NCI-H446 (cell line): Measurements from ENCODE around the gene PROM1.

Source experiments
- DNase-seq, 2 experiments: peaks; one replicate each; lab custom pipeline; 2025; lab: John Stamatoyannopoulos, UW

The PROM1 gene

GRCh38 chr4:16083241-16084191 lies at the start of gene PROM1:
PROM1 (minus strand) TSS chr4:16084023; CDS start chr4:16075906, 8,117 bp downstream.
- no peak for DNase-seq

- no peak for DNase-seq
These were observed 49.6 kb upstream of the PROM1 start for GRCh38 chr4:16133406-16133805.

GRCh38 chr4:16131293-16131692 lies 47.5 kb upstream of the PROM1 start:
- DNase-seq, result no peak

GRCh38 chr4:16129336-16129735 lies 45.5 kb upstream of the PROM1 start:
- DNase-seq, result no peak

- no peak for DNase-seq
These were observed 42.9 kb upstream of the PROM1 start for GRCh38 chr4:16126714-16127113.

- no peak for DNase-seq
These were observed 42.0 kb upstream of the PROM1 start for GRCh38 chr4:16125571-16126445.

GRCh38 chr4:16124232-16124631 lies 40.4 kb upstream of the PROM1 start:
- peak in 1 of 2 experiments; percentile 43 for DNase-seq

GRCh38 chr4:16123356-16124084 lies 39.7 kb upstream of the PROM1 start:
- peak in 1 of 2 experiments; percentile 26 for DNase-seq

GRCh38 chr4:16122784-16123183 lies 39.0 kb upstream of the PROM1 start:
- no peak for DNase-seq

- no peak for DNase-seq
These were observed 38.5 kb upstream of the PROM1 start for GRCh38 chr4:16122308-16122711.

- no peak for DNase-seq
These were observed 36.9 kb upstream of the PROM1 start for GRCh38 chr4:16120720-16121119.

- no peak for DNase-seq
These were observed 36.2 kb upstream of the PROM1 start for GRCh38 chr4:16119981-16120380.

GRCh38 chr4:16118090-16118489 lies 34.3 kb upstream of the PROM1 start:
- DNase-seq, result no peak

- DNase-seq, result no peak
These were observed 33.3 kb upstream of the PROM1 start for GRCh38 chr4:16117164-16117563.

GRCh38 chr4:16116493-16116990 lies 32.7 kb upstream of the PROM1 start:
- no peak for DNase-seq

GRCh38 chr4:16116019-16116418 lies 32.2 kb upstream of the PROM1 start:
- DNase-seq, result no peak

GRCh38 chr4:16114546-16114945 lies 30.7 kb upstream of the PROM1 start:
- DNase-seq, result no peak

- DNase-seq, result no peak
These were observed 29.9 kb upstream of the PROM1 start for GRCh38 chr4:16113741-16114140.

GRCh38 chr4:16111533-16111932 lies 27.7 kb upstream of the PROM1 start:
- DNase-seq, result no peak

GRCh38 chr4:16110661-16111290 lies 27.0 kb upstream of the PROM1 start:
- no peak for DNase-seq

- no peak for DNase-seq
These were observed 26.4 kb upstream of the PROM1 start for GRCh38 chr4:16110199-16110598.
